Activated CD4-positive, CD25-positive, alpha-beta regulatory T cell treated with anti-CD3 and anti-CD28 coated beads, Interleukin-2, amount 50 U/mL, for 16 hours (primary cell): ENCODE results near the gene MAPKAP1.
"Not testable (repeated sequence)": the region's sequence is repeated elsewhere in the genome, so short reads cannot be mapped to it uniquely, and the experiment has no call there.

Source experiments
- DNase-seq: peaks from one replicate; pipeline ENCODE4 v3.0.0-alpha.2; 2020; ENCODE audit warnings: low read depth, low spot score

The MAPKAP1 gene

DNA sequence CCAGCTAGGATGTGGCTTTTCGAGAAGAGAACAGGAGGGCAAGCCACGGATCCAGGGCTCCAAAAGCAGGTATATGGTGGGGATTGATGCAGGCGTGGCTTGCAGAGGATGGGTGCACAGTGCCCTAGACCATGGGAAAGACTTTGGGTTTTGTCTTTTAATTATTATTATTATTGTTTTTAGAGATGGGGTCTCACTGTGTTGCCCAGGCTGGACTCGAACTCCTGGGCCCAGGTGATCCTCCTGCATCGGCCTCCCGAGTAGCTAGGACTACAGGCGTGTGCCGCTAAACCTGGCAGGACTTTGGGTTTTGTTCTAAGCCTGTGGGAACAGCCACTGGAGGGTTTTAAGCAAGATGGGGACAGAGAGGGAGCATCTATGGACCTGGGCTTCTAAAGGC is 293.4 kb downstream of the MAPKAP1 start:
- no peak for DNase-seq

DNA sequence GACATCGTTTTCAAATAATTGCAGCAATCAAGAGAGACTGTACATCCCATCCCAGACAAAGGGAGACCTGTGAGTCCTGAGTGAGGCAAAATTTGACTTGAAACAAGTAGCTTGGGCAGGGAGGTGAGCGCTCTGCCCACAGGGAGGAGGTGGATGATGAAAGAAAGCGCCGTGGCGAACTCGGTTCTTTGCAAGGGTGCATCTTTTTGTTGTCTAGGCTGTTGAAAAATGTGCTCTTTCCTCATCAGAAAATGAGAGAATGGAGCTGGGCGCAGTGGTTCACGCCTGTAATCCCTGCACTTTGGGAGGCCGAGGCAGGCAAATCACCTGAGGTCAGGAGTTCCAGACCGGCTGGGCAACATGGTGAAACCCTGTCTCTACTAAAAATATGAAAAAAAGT is 294.8 kb downstream of the MAPKAP1 start:
- DNase-seq, result no peak

DNA sequence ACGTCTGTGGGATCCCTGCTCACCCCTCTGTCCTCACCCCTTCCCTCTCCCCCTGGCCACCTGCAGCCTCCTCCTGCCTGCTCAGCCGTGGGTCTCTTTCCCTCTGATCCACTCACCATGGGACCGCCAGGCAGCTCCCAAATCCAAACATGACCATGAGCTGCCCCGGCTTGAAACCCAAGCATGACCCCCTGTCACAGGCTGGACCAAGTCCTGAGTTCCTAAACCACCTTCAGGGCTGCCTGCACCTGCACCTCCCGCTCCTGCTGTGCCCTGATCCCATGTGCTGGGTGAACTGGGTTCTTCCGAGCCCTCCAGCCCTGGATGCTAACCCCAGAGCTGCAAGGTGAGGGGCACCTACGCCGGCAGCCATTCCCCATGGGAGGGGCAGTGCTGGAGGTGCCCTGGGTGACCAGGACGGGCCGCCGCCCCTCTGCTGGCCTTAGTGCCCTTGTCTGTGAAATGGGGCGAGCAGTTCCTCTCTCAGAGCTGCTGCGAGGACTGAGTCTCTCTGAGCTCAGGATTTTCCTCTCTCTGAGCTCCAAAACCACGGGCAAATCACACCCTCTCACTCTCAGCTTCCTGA is 295.7 kb downstream of the MAPKAP1 start:
- DNase-seq, result no peak

DNA sequence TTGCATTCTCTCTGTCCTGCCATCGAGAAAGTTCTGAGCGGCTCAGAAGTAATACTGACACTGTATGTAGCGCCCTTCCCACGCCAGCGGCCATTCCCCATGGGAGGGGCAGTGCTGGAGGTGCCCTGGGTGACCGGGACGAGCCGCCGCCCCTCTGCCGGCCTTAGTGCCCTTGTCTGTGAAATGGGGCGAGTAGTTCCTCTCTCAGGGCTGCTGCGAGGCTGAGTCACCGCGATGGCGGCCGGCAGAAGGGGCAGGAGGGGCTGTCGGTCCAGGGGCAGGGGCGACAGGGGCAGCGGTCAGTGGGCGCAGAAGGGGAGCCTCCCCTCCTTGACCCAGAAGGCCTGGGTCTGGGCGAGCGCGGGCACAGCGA is 296.5 kb downstream of the MAPKAP1 start:
- no peak for DNase-seq

DNA sequence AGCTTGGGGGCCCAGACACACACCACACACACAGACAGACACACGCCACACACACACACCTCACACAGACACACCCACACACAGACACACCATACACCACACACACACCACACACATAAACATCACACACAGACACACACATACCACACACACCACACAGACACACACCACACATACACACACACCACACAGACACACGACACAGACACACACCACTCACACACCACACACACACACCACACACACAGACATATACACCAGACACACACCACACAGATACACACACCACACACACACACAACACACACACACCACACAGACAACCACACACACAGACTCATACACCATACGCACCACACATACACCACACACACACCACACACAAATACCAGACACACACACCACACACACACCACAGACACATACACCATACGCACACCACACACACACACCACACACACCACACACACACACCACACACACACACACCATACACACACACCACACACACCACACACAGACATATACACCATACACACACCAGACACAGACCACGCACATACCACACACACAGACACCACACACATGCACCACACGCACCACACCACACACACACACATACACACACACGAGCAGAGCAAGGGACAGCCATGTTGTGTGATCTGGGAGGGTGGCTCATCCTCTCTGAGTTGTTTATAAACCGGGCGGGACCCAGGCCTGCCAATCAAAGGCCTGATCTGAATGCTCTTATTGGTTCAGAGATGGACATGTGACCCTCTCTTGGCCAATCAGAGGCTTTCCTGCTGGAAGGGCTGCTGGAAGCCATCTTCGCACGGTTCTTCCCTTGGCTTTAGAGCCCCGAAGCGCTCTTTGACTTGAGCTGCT is 297.1 kb downstream of the MAPKAP1 start:
- no peak for DNase-seq

DNA sequence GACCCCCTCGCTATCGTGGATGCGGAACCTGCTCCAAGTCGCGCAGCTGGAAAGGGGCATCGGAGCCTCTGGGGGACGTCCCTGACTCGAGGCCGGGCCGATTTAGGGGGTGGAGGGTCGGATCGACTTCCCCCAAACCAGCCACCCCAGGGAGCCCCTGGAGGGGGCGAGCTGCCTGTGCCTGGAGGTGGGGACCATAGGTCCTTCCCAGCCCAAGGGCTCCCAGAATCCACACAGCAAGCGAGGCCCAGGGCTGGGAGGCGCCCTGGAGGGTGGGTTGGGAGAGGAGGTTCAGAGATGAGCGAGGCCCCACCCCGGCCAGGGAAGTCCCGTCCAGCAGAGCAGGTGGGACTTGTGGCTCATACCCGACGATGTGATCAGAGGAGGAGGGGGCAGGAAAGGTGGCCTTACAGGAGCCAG is 297.8 kb downstream of the MAPKAP1 start:
- no peak for DNase-seq

DNA sequence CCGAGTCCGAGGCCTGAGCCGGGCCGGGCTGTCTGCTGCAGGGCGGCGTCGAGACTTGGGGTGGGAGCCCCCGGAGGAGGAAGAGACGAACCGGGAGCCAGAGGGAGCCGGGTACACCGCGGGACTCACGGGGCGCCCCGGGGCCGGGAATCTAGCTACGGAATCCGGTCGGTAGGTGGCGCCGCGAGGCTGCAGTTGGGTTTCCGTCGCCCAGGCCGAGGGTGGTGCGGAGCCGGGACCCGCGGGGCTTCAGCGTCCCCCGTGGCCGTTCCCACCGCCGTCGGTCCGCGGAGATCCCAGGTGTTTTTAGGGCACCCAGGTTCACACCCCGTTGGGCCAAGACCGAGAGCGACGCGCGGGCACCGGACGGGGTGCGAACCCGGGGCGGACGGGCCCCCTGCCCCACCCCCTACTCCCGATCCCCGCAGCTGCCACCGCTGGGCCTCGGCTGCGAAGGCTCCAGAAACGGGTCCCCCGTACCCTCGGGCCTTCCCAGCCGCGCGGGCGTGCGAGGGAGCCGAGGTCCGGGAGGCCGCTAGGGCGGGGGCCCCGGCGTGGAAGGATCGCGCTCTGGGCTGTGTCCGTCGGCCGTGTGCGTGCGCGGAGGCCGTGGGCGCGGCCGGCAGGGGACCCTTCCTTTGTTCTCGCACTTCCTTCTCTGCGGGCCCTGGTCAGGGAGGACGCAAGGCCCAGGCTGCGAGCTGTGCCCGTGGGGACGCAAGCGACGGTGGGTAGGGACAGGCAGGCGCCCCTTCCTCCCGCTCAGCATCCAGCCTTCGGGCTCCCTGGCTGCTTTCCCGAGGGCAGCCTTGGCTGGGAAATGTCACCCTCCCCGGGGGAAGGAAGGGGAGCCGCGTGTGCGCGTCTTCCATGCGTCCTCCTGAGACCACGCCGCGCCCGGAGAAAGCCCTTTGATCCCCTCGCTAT is 298.8 kb downstream of the MAPKAP1 start:
- peak; percentile 42 for DNase-seq

DNA sequence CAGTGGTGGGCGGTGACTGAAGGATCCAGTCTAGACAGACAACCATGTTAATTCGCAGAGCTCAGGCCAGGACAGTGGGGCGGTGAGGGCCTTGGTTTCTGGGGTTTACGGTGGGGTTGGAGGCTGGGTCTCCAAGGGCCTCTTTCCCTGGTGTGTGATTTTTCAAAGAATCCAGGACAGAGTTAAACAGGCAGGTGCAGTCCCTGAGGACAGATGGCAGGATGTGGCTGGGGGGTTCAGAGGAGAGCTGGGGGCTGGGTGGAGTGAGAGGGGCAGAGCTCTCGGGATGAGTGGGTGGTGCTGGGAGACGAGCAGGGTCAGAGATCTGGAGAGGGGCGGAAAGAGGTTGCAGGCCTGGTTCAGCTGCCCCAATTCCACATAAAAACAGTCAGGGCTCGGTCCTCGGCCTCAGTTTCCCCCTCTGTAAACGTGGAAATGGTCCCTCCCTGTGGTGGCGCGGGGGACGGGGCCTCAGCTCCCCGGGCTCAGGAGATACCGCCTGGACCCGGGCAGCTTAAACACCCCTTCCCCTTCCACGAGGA is 299.5 kb downstream of the MAPKAP1 start:
- no peak for DNase-seq

DNA sequence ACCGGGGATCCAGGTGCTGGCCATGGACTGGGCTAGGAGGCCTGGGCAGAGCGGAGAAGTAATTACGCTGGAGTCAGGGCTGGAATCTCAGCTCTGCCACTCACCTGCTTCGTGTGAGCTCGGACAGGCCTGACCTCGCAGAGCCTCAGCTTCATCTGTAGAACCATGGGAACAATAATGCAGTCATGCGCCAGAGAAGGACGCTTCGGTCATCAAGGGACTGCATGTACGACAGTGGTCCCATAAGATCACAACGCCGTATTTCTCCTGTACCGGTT is 300.3 kb downstream of the MAPKAP1 start:
- DNase-seq, result no peak

DNA sequence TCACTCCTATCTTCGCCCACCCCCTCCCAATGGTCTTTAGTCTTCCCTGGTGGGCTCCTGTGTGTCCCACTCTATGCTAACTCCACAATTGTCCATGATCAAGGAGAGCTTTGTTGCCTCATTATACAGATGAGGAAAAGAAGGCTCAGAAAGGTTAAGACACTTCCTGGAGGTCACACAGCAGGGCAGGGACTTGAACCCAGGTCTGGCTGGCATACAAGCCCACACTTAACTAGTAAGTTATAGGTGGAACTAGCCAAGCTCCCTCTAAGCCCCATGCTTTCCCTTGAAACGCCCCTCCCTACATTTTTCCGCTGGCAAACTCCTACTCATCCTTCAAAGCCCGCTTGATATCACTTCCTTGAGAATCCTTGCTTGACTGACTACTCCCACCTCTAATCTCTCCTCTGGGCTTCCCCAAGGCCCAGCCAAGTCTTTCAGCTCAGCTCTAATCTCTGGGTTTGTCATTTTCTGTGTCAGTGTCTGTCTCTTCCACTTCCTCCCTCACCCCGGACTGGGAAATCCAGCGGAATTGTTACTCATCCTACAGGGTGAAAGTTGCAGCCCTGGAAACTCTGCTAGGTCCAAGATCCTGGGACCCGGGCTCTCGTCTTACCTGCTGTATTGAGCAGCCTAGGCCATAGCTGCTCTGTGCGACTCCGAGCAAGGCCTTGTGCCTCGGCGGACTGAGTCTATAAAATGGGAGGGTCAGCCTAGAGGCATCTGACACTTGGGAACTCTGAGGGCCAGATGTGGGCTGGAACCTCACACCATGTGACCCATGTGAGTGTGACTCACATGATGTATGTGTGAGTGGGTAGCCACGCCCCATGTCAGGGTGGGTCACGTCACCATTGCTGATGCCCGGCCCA is 300.8 kb downstream of the MAPKAP1 start:
- DNase-seq, result no peak

DNA sequence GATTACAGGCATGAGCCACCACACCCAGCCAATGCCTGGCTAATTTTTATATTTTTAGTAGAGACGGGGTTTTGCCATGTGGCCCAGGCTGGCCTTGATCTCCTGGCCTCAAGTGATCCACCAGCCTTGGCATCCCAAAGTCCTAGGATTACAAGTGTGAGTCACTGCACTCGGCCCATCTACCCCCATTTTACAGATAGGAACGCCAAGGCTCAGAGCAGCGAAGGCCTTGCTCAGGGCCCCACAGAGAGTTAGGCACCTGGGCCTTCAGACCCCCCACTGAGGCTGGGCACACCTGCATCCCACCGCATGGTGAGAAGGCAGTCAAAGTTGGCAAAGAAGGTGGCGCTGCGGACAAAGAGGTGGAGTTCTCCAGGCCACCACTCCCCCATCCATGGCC is 302.3 kb downstream of the MAPKAP1 start:
- DNase-seq, result no peak

DNA sequence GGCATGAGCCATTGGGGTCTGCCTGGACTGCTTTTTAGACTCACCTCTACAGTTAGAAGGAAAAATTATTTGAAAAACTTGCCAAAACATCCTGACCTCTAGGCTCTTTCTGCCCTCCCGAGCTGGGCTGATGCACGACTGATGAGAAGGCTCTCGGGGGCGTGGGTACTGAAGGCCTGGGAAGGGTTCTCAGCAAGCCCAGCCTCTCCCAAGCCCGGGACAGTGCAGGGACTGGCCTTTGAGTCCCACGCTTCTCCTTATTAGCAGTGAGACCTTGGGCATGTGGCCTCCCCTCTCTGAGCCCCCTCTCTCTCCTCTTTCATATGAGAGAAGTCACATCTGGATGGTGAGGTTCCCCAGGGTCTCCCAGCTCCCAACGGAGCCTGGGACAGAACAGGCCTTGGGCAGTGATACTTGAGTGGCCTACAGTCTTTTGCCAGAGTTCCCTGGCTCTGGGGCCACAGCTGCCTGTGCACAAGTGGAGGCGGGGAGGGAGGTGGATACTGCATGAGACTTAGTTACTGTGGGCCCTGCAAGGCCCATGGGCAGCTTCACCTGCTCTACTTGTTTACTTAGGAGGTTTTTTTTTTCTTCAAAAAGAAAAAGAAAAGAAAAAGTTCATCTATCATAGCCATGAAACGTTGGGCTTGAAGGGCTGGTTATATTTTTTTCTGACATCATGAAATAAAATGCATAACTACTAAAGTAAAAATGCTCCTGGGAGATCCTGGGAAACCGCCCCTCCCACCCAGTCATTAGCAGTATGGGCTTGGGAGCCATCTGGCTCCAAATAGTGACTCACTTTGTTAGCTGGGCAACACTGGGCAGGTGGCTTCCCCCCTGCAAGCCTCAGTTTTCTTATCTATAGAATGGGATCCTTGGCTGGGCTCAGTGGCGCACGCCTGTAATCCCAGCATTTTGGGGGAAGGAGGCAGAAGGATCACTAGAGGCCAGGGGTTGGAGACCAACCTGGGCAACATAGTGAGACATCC is 306.0 kb downstream of the MAPKAP1 start:
- no peak for DNase-seq

DNA sequence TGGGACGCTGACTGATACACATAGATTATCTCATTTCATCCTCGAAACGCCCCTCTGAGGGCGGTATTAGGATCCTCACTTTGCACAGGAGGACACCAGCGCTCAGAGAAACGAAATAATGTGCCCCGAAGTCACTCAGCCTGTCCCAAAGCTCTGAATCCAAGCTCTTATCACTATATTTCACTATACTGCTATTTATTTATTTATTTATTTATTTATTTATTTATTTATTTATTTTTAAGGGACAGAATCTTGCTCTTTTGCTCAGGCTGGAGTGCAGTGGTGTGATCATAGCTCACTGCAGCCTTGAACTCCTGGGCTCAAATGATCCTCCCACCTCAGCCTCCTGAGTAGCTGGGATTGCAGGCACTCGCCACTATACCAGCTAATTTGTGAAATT is 306.8 kb downstream of the MAPKAP1 start:
- not testable (repeated sequence) for DNase-seq

DNA sequence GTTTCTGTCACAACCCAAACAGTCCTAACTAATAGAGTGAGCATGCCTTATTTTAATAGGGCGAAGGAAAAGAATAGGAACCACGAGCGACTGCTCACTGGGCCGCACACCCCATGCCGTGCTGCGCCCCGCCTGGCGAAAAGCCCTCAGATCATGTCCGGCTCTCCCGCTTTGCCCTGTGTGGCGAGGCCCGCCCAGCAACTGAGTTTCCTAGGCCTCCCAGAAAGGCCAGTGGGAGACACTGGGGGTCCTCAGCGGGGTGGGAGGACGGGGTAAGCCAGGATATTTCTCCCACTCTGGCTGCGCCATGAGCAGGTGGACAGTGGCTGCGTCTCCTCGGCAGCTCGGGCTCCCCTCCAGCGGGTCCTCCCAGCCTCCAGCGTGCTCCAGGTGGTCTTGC is 307.3 kb downstream of the MAPKAP1 start:
- no peak for DNase-seq

DNA sequence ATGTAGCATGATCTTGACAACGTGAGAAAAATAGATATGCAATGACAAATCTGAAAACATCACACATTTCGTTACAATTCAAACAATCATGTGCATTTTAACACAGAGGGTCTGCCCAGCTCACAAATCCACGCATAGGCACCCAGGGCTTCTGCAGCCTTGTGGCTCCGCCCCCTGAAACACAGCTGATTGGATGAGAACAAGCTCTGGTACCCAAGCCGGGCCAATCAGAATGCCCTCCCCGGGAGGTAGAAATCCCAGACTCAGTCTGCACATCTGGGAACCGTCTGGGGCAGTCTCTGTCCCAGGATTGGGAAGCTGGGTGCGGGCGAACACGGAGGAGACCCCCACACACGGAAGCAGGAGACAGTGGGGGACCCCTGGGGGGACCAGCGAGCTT is 307.8 kb downstream of the MAPKAP1 start:
- no peak for DNase-seq

DNA sequence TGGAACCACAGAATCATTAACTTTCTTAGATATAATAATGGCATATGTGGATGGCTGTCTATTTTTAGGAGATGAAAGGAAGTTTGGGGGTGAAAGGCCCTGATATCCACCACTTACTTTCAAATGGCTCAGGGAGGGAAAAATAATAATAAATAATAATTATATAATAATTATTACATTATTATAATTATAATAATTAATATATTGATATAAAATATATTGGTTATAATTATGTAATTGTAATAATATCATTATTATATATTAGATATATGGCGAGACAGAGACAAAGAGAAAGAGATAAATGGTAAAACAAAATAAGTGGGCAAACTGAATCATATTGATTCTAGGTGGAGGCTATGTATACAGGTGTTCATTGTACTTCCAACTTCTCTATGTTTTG is 308.8 kb downstream of the MAPKAP1 start:
- DNase-seq, result no peak

DNA sequence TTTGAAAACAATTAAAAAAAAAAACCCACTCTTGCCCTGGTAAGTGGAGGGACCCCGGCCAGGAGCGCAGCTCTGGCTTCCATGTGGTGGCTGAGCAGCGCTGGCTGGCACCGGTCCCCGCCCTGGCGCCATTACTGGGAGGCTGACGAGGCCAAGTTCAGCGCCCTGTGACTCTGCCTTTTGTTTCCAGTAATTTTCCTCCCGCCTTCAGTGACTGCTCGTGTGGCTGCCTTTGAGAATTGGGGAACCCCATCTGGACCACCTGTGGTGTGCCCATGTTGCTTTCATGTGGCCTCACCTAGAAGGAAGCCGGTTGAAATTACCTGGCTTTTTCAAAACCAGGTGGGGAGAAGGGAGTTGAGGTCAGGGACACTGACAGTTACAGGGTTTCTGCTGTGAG is 309.3 kb downstream of the MAPKAP1 start:
- DNase-seq, result no peak

DNA sequence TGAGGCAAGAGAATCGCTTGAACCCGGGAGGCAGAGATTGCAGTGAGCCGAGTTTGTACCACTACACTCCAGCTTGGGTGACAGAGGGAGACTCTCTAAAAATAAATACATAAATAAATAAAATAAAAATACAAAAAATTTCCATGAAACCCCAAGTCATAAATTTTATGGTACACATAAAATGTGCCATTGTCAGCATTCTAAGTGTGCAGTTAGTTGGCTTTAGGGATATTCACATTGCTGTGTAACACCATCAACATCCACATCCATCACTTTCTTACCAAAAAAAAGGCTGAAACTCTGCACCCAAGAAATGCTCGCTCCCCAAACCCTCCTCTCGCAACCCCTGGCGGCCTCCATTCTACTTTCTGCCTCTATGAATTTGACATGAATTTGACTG is 310.2 kb downstream of the MAPKAP1 start:
- DNase-seq, result no peak

DNA sequence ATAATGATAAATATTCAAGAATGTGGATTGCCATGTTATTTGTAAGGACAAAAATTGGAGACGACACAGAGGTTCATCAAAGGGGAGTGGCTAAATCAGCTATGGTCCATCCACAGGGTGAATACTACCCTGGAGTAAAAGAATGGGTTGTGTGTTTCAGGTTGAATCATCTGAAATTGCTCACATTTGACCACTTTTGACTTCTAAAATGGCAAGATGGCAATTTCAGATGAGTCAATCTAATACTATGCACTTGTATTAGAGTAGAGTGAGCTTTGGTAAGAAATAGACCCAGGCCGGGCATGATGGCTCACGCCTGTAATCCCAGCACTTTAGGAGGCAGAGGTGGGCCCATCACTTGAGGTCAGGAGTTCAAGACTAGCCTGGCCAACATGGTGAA is 313.6 kb downstream of the MAPKAP1 start:
- no peak for DNase-seq

DNA sequence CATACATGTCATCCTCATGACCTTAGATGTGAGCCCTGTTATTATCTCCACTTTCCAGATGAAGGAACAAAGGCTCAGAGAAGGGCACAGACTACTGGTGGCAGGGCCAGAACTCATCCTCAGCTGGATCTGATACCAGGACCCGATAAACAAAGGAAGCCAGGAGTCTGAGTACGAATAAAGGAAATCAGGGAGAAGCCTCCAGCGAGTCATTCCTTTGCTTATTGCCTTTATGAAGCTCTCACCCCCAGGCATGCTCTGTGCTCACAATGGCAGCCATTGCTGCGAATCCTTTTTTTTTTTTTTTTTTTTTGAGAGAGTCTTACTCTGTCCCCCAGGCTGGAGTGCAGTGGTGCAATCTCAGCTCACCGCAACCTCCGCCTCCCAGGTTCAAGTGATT is 315.3 kb downstream of the MAPKAP1 start:
- DNase-seq, result no peak
